IMR-90 (cell line): ENCODE data around the gene TRPM7. TPM values are rescaled to one million over a fixed set of nuclear protein-coding genes. Genes with fewer than 3 reads are reported as not detected.

Source experiments
- ATAC-seq: fragments of 200-7000 bp; cut with Tn5 transposase; 2 replicates; pipeline ENCODE4 v1.9.1; 2020; ENCODE audit warnings: low read depth, mild to moderate bottlenecking, moderate library complexity
- BruUV-seq: library from RNA; stranded (reverse); fragments of 400-500 nt; replicated peaks from 2 replicates; lab custom pipeline; 2021; lab: Mats Ljungman, UMichigan
- CTCF ChIA-PET: fragments of 300-600 bp; formaldehyde crosslinking; extraction: SDS; loops from one replicate; lab custom pipeline; 2021; ENCODE audit warnings: antibody characterized with exemption; lab: Yijun Ruan, JAX
- POLR2A ChIA-PET: fragments of 300-600 bp; sonication (Branson Sonifier 250); formaldehyde crosslinking; loops from one replicate; lab custom pipeline; 2022; ENCODE audit warnings: antibody characterized with exemption; ENCODE audit not compliant: unreplicated experiment; lab: Charles Lee
- DNase-seq: peaks from one replicate; pipeline ENCODE4 v3.0.0; 2013
- H2AFZ ChIP-seq: replicated peaks from 2 replicates; pipeline ENCODE3; 2013; ENCODE audit warnings: low read length, mild to moderate bottlenecking; ENCODE audit not compliant: poor library complexity
- H2AK5ac ChIP-seq: 2 replicates; pipeline ENCODE4 v1.6.1; 2013; ENCODE audit warnings: low read depth, low read length, inconsistent platforms
- H2AK9ac ChIP-seq: replicated peaks from 2 replicates; pipeline ENCODE3; 2013; ENCODE audit warnings: mild to moderate bottlenecking, low read depth, low read length, moderate library complexity; ENCODE audit not compliant: poor library complexity
- H2BK120ac ChIP-seq: 2 replicates; pipeline ENCODE4 v1.6.1; 2013; ENCODE audit warnings: low read depth, low read length, inconsistent platforms
- H2BK15ac ChIP-seq: 3 replicates; pipeline ENCODE4 v1.6.1; 2013; ENCODE audit warnings: low read depth, low read length, inconsistent platforms
- H2BK20ac ChIP-seq: 2 replicates; pipeline ENCODE4 v1.6.1; 2013; ENCODE audit warnings: low read depth, mild to moderate bottlenecking, inconsistent platforms, low read length, moderate library complexity
- H2BK5ac ChIP-seq: 2 replicates; pipeline ENCODE4 v1.6.1; 2013; ENCODE audit warnings: mild to moderate bottlenecking, low read depth, low read length, inconsistent platforms; ENCODE audit not compliant: poor library complexity, severe bottlenecking
- H3K14ac ChIP-seq: replicated peaks from 2 replicates; pipeline ENCODE4 v1.6.1; 2013; ENCODE audit warnings: low read depth, low read length, inconsistent platforms
- H3K18ac ChIP-seq: 2 replicates; pipeline ENCODE4 v1.6.1; 2013; ENCODE audit warnings: low read depth, low read length, control low read depth
- H3K23ac ChIP-seq: 2 replicates; pipeline ENCODE4 v1.6.1; 2013; ENCODE audit warnings: low read depth, low read length, inconsistent platforms
- H3K27ac ChIP-seq: 2 replicates; pipeline ENCODE4 v1.5.1; 2013; ENCODE audit warnings: mild to moderate bottlenecking, control low read depth, low read length; ENCODE audit not compliant: insufficient read depth
- H3K27me3 ChIP-seq: 2 replicates; pipeline ENCODE4 v1.6.1; 2013; ENCODE audit warnings: low read length; ENCODE audit not compliant: control insufficient read depth, insufficient read depth
- H3K36me3 ChIP-seq: 2 replicates; pipeline ENCODE4 v1.6.1; 2013; ENCODE audit warnings: low read length, mixed read lengths; ENCODE audit not compliant: control insufficient read depth, insufficient read depth
- H3K4ac ChIP-seq: 2 replicates; pipeline ENCODE4 v1.6.1; 2013; ENCODE audit warnings: low read depth, low read length, inconsistent platforms
- H3K4me1 ChIP-seq: 2 replicates; pipeline ENCODE4 v1.6.1; 2013; ENCODE audit warnings: low read length, mixed read lengths; ENCODE audit not compliant: control insufficient read depth, insufficient read depth
- H3K4me2 ChIP-seq: 2 replicates; pipeline ENCODE4 v1.6.1; 2013; ENCODE audit warnings: low read depth, mild to moderate bottlenecking, control low read depth, low read length, moderate library complexity
- H3K4me3 ChIP-seq: 2 replicates; pipeline ENCODE4 v1.5.1; 2013; ENCODE audit warnings: low read depth, mild to moderate bottlenecking, control low read depth, low read length, moderate library complexity; ENCODE audit not compliant: insufficient read depth
- H3K56ac ChIP-seq: 2 replicates; pipeline ENCODE4 v1.6.1; 2013; ENCODE audit warnings: low read length, inconsistent platforms; ENCODE audit not compliant: insufficient read depth; ENCODE audit errors: extremely low read depth
- H3K79me1 ChIP-seq, 2 experiments: 2 replicates each; pipeline ENCODE4 v1.6.1; 2013; ENCODE audit warnings: low read length in 2 of 2, inconsistent platforms in 1 of 2, low read depth in 1 of 2
- H3K9ac ChIP-seq: 2 replicates; pipeline ENCODE4 v1.6.1; 2013; ENCODE audit warnings: low read depth, low read length, control low read depth
- H3K9me1 ChIP-seq: 2 replicates; pipeline ENCODE4 v1.6.1; 2013; ENCODE audit warnings: low read length, inconsistent platforms; ENCODE audit not compliant: insufficient read depth
- H3K9me3 ChIP-seq: 2 replicates; pipeline ENCODE4 v1.6.1; 2013; ENCODE audit warnings: low read length; ENCODE audit not compliant: control insufficient read depth, insufficient read depth
- H4K20me1 ChIP-seq: 2 replicates; pipeline ENCODE4 v1.6.1; 2013; ENCODE audit warnings: low read length, inconsistent platforms; ENCODE audit not compliant: insufficient read depth
- H4K5ac ChIP-seq: 2 replicates; pipeline ENCODE4 v1.6.1; 2013; ENCODE audit warnings: mild to moderate bottlenecking, low read depth, low read length, control low read depth
- H4K8ac ChIP-seq, 2 experiments: 2 replicates each; pipeline ENCODE4 v1.6.1; 2013; ENCODE audit warnings: low read depth in 2 of 2, low read length in 2 of 2, control low read depth in 1 of 2, inconsistent platforms in 1 of 2
- H4K91ac ChIP-seq: 2 replicates; pipeline ENCODE4 v1.6.1; 2013; ENCODE audit warnings: low read depth, low read length, inconsistent platforms; ENCODE audit not compliant: insufficient read depth
- BHLHE40 ChIP-seq: fragments of 150-350 bp; IDR thresholded peaks from 2 replicates; pipeline ENCODE4 v1.6.1; 2016; ENCODE audit warnings: mild to moderate bottlenecking, low read depth, low read length
- CHD1 ChIP-seq: IDR thresholded peaks from 2 replicates; pipeline ENCODE4 v1.6.1; 2012; ENCODE audit warnings: low read depth, low read length, improper control_type of control experiment
- ELK1 ChIP-seq: fragments of 150-350 bp; IDR thresholded peaks from 2 replicates; pipeline ENCODE4 v1.6.1; 2016; ENCODE audit warnings: low read depth, mild to moderate bottlenecking, low read length, moderate library complexity, borderline replicate concordance
- FOS ChIP-seq: fragments of 150-350 bp; IDR thresholded peaks from 2 replicates; pipeline ENCODE4 v1.6.1; 2016; ENCODE audit warnings: low read depth, low read length
- MAFK ChIP-seq: IDR thresholded peaks from 2 replicates; pipeline ENCODE4 v1.6.1; 2012; ENCODE audit warnings: low read depth, low read length, improper control_type of control experiment
- MAZ ChIP-seq: IDR thresholded peaks from 2 replicates; pipeline ENCODE4 v1.6.1; 2012; ENCODE audit warnings: low read depth, mild to moderate bottlenecking, low read length, improper control_type of control experiment, moderate library complexity, borderline replicate concordance
- MXI1 ChIP-seq: IDR thresholded peaks from 2 replicates; pipeline ENCODE4 v1.6.1; 2012; ENCODE audit warnings: low read depth, mild to moderate bottlenecking, low read length, moderate library complexity, borderline replicate concordance
- NFE2L2 ChIP-seq: fragments of 150-350 bp; IDR thresholded peaks from 2 replicates; pipeline ENCODE4 v1.6.1; 2016; ENCODE audit warnings: low read depth, mild to moderate bottlenecking, low read length
- RAD21 ChIP-seq: IDR thresholded peaks from 2 replicates; pipeline ENCODE4 v1.6.1; 2012; ENCODE audit warnings: low read length, improper control_type of control experiment
- RCOR1 ChIP-seq: IDR thresholded peaks from 2 replicates; pipeline ENCODE4 v1.6.1; 2012; ENCODE audit warnings: mild to moderate bottlenecking, low read length, improper control_type of control experiment; ENCODE audit not compliant: insufficient replicate concordance
- RFX5 ChIP-seq: IDR thresholded peaks from 2 replicates; pipeline ENCODE4 v1.8.0; 2012; ENCODE audit warnings: low read depth, mild to moderate bottlenecking, low read length, moderate library complexity
- SMC3 ChIP-seq: fragments of 150-350 bp; IDR thresholded peaks from 2 replicates; pipeline ENCODE4 v1.6.1; 2016; ENCODE audit warnings: low read depth, mild to moderate bottlenecking, antibody characterized with exemption, low read length, moderate library complexity
- WGBS, 2 experiments: methylation state at CpG; one replicate each; pipeline versions ENCODE4 v1.1.5 to v1.1.7; 2013; ENCODE audit warnings: missing lambda C conversion rate in 2 of 2; ENCODE audit not compliant: insufficient read length in 1 of 2; ENCODE audit errors: extremely low coverage in 2 of 2; 5-methylcytosine and 5-hydroxymethylcytosine counted together
- dilution Hi-C: fragments of 300-500 bp; cut with HindIII; formaldehyde crosslinking; loops from one replicate; pipeline ENCODE4 v1.14.3; 2018; ENCODE audit warnings: low sequenced_read_pairs; ENCODE audit not compliant: unreplicated experiment
- in situ Hi-C: fragments of 300-500 bp; cut with MboI; formaldehyde crosslinking; loops from 3 replicates; pipeline ENCODE4 v1.14.3; 2019; ENCODE audit warnings: low sequenced_read_pairs, inconsistent platforms, mixed read lengths
- intact Hi-C: fragments of 100-400 bp; cut with micrococcal nuclease; formaldehyde crosslinking; loops from 2 replicates; pipeline ENCODE4 v1.10.0; 2022
- polyA plus RNA-seq, 3 experiments: library from polyadenylated mRNA; depleted of rRNA; stranded (reverse); fragments of >200 nt; gene quantifications; 2 replicates each; pipeline ENCODE4 v1.2.3, GENCODE V29; 2012; ENCODE audit warnings: low replicate concordance in 1 of 3
- total RNA-seq: library from RNA; depleted of rRNA; stranded (reverse); fragments of >200 nt; gene quantifications from 2 replicates; pipeline ENCODE4 v1.2.3, GENCODE V29; 2012
- TF ChIP-seq, protein P1 (sequence below): fragments of 150-350 bp; IDR thresholded peaks from 2 replicates; pipeline ENCODE4 v1.6.1; 2017; ENCODE audit warnings: mild to moderate bottlenecking, antibody characterized with exemption, low read length, low read depth
- TF ChIP-seq, protein P2 (sequence below): conservative IDR thresholded peaks from 2 replicates; pipeline ENCODE4 v1.5.1; 2012; ENCODE audit warnings: mild to moderate bottlenecking, low read depth, low read length, improper control_type of control experiment

The TRPM7 gene
- total and polyA plus RNA-seq, 2 of the 4 experiments (the other 2 are of a cell fraction), result 10.6 to 27.8 TPM

DNA sequence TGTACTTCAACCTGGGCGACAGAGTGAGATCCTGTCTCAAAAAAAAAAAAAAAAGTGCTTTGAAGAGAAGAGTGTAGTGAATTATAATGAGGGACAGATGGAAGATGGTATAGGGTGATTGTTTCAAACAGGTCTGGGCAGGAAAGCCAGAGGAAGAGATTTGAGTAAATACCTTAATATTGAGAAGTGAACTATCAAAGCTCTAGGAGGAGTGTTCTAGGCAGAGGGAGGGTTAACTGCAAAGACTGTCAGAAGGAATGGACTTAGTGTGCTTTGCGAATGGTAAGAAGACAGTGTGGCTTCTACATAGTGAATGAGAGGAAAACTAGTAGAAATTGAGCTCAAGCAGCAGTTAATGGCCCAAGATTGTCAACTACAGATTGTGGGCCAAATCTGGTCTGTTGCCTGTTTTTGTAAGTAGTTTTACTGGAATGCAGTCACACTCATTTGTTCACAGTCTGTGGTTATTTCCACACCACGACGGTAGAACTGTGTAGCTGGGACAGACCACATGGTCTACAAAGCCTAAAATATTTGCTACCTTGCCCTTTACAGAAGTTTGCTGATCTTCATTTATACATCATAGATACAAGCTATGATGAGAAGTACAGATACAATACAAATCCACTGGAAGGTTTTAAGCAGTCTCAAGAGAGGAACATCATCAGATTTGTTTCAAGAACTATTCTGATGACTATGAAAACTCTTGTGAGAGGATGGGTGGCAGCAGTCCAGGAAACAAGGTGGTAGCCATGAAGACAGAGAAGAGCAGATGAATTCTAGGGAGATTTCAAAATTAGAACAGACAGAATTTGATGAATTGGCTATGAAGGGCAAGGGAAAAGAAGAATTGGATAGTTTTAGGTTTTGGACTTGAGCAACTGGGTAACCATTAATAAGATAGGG, 123.6 kb downstream of the TRPM7 start:
- H3K4ac ChIP-seq, result no peak overlapping the region
- DNase-seq (peak; percentile 4), ATAC-seq (no peak)
- no peak overlapping the region for H3K56ac ChIP-seq
- dilution Hi-C loops (no loop called here), in situ Hi-C loops (no loop called here), intact Hi-C loops (no loop called here)
- H3K27me3 ChIP-seq, result no peaks in the 10 kb centered on the region
- H2BK120ac ChIP-seq, result no peak overlapping the region
- H2BK15ac ChIP-seq, result no peak overlapping the region
- no peak overlapping the region for H2BK5ac ChIP-seq
- no peak overlapping the region for H3K9ac ChIP-seq
- no peak overlapping the region for H3K27ac ChIP-seq
- no peak overlapping the region for H4K91ac ChIP-seq
- H3K36me3 ChIP-seq, result peaks cover 20% of the 10 kb centered on the region
- no peak overlapping the region for H3K4me3 ChIP-seq
- H4K8ac ChIP-seq, result no peak overlapping the region
- H2AK9ac ChIP-seq, result no peak overlapping the region
- no peak overlapping the region for H2AFZ ChIP-seq
- H3K14ac ChIP-seq, result no peak overlapping the region
- no peak overlapping the region for H3K4me2 ChIP-seq
- no TSS peak for BruUV-seq
- H4K20me1 ChIP-seq, result no peaks in the 10 kb centered on the region; the same call in 1 of the 2 replicates
- H3K79me1 ChIP-seq, result peaks cover 0 to 9% of the 10 kb centered on the region in 2 experiments; a peak in 1 of 4 replicates
- H3K4me1 ChIP-seq, result no peaks in the 10 kb centered on the region
- no peaks in the 10 kb centered on the region for H3K9me3 ChIP-seq
- H2BK20ac ChIP-seq, result no peak overlapping the region
- ChIA-PET POLR2A (no interaction called here), CTCF (interaction anchor here (0.6 kb wide), 1 partner anchor 906 kb away, joined by 4 read pairs; no protein-coding TSS in a partner anchor)
- no peak overlapping the region for H3K18ac ChIP-seq
- no peaks in the 10 kb centered on the region; the same call in 1 of the 2 replicates for H3K9me1 ChIP-seq
- WGBS, 2 experiments, result no CpG with 5 or more reads among the region's 4 CpGs
- H3K23ac ChIP-seq, result no peak overlapping the region
- H4K5ac ChIP-seq, result no peak overlapping the region
- H2AK5ac ChIP-seq, result no peak overlapping the region
- TF ChIP-seq MAZ (no peak), CHD1 (no peak), ELK1 (no peak), FOS (no peak), RAD21 (no peak), MAFK (no peak), SMC3 (no peak), NFE2L2 (no peak), RCOR1 (no peak), MXI1 (no peak), RFX5 (no peak), BHLHE40 (no peak)
- TF ChIP-seq, protein P1, sequence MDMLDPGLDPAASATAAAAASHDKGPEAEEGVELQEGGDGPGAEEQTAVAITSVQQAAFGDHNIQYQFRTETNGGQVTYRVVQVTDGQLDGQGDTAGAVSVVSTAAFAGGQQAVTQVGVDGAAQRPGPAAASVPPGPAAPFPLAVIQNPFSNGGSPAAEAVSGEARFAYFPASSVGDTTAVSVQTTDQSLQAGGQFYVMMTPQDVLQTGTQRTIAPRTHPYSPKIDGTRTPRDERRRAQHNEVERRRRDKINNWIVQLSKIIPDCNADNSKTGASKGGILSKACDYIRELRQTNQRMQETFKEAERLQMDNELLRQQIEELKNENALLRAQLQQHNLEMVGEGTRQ, result no peak
- TF ChIP-seq, protein P2, sequence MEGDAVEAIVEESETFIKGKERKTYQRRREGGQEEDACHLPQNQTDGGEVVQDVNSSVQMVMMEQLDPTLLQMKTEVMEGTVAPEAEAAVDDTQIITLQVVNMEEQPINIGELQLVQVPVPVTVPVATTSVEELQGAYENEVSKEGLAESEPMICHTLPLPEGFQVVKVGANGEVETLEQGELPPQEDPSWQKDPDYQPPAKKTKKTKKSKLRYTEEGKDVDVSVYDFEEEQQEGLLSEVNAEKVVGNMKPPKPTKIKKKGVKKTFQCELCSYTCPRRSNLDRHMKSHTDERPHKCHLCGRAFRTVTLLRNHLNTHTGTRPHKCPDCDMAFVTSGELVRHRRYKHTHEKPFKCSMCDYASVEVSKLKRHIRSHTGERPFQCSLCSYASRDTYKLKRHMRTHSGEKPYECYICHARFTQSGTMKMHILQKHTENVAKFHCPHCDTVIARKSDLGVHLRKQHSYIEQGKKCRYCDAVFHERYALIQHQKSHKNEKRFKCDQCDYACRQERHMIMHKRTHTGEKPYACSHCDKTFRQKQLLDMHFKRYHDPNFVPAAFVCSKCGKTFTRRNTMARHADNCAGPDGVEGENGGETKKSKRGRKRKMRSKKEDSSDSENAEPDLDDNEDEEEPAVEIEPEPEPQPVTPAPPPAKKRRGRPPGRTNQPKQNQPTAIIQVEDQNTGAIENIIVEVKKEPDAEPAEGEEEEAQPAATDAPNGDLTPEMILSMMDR, result no peak
